Measurements from ENCODE around the gene GMEB2. TPM values are rescaled to one million over a fixed set of nuclear protein-coding genes. Genes with fewer than 3 reads are reported as not detected.
A peak's percentile ranks its signal among the peaks of the same experiment; 100 is the strongest.

The GMEB2 gene
- total RNA-seq, 1 donor from 2014 or later, result 13.2 TPM

DNA sequence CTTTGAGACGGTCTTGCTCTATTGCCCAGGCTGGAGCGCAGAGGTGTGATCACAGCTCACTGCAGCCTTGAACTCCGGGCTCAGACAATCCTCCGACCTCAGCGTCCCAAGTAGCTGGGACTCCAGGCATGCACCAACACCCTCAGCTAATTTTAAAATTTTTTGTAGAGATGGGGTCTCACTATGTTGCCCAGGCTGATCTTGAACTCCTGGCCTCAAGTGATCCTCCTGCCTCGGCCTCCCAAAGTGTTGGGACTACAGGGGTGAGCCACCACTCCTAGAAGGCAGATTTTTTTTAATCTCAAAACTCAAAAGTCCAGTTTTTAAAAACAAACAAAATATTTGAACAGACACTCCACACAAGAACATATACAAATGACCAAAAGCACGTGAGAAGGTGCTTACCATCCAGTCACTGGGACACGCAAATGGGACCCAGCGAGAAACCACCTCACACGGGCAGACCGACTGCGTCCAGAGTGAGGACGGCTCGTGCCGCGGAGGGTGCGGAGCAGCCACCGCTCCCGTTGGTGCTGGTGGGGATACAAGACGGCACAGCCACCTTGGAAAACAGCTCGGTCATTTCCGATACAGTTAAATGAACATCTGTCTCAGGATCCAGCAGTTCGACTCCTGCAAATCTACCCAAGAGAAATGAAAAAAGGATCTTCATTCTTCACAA is 44.4 kb downstream of the GMEB2 start:
- no peak for DNase-seq (ENCODE audit: low read depth)
- no peak for FAIRE-seq
- TF ChIP-seq, protein P1, sequence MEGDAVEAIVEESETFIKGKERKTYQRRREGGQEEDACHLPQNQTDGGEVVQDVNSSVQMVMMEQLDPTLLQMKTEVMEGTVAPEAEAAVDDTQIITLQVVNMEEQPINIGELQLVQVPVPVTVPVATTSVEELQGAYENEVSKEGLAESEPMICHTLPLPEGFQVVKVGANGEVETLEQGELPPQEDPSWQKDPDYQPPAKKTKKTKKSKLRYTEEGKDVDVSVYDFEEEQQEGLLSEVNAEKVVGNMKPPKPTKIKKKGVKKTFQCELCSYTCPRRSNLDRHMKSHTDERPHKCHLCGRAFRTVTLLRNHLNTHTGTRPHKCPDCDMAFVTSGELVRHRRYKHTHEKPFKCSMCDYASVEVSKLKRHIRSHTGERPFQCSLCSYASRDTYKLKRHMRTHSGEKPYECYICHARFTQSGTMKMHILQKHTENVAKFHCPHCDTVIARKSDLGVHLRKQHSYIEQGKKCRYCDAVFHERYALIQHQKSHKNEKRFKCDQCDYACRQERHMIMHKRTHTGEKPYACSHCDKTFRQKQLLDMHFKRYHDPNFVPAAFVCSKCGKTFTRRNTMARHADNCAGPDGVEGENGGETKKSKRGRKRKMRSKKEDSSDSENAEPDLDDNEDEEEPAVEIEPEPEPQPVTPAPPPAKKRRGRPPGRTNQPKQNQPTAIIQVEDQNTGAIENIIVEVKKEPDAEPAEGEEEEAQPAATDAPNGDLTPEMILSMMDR (IDR thresholded peaks at IDR 0.05; ENCODE audit: insufficient read depth, low read length, severe bottlenecking), result no peak

DNA sequence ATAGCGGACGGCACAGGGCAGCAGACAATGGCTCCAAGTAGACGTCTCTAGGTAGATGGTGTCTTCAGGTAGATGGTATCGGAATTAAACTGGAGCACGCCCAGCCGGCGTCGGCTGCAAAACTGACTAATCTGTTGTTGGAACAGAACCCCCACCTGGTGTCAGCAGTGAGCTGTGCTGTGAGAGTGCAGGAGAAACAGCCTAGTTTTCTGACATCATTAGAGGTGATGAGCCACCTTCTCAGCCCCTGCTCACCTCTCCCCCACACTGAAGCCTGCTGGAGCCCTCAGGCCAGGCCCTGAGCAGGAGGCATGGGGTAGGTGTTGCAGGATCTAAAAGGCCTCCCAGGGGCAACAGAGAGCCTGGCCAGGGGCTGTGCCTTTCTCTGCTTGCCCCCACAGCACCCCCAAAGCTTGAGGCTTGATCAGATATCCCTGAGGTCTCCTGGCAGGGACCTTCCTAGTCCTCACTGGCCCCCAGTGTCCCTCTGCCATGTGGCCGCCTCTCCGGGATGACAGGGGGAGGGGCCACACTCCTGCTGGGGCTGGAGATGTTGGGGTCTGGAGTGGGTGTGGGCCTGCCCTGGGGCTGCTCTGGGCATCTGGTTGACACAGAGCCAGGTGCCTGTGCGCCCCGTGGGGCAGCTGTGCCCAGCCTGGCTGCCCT is 46.0 kb downstream of the GMEB2 start:
- Histone ChIP-seq H3K4me3 (ENCODE audit: low read depth, low read length) (no peak overlapping the region), H3K27me3 (ENCODE audit: control insufficient read depth, insufficient read depth, low read length) (no peaks in the 10 kb centered on the region), H3K36me3 (ENCODE audit: control insufficient read depth, insufficient read depth, low read length) (no peaks in the 10 kb centered on the region)
- peak; percentile 75 for DNase-seq (ENCODE audit: low read depth)
- no peak for FAIRE-seq
- TF ChIP-seq, protein P1 (IDR thresholded peaks at IDR 0.05; ENCODE audit: insufficient read depth, low read length, severe bottlenecking), result peak; percentile 76

More for the DNA sequence above, 44.4 kb downstream of the GMEB2 start:
- Histone ChIP-seq H3K27me3 (ENCODE audit: control insufficient read depth, insufficient read depth, low read length) (no peaks in the 10 kb centered on the region), H3K36me3 (ENCODE audit: control insufficient read depth, insufficient read depth, low read length) (no peaks in the 10 kb centered on the region), H3K4me3 (ENCODE audit: low read depth, low read length) (no peak overlapping the region)

DNA sequence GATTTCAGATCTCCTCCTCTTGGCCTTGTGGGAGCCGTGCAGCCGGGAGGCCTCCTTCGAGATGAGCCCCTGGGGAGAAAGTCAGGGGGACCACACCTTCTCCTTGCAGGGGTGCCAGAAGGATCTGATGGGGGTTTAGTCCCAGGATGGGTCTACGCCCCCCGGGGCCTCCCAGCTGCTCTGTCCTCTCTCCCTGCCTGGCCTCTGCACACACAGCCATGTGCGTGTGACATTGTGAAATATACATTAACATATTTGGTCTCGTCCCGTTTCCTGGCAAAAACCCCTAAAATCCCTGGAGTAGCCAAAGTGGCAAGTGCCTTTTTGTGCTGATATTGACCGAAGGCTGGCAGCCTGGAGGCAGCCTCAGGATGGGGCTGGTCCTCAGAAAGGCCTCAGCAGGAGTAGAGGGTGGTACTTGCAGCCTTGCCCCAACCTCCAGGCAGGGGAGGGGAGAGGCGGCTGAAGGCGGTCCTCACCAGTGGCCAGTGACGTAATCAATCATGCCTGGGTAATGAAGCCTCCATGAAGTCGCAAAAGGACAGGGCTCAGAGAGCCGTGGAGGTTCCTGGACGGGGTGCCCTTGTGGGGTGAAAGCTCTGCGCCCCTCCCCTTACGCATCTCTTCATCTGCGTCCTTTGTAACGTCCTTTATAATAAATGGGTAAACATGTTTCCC is 47.7 kb downstream of the GMEB2 start:
- Histone ChIP-seq H3K27me3 (ENCODE audit: control insufficient read depth, insufficient read depth, low read length) (no peaks in the 10 kb centered on the region), H3K4me3 (ENCODE audit: low read depth, low read length) (no peak overlapping the region), H3K36me3 (ENCODE audit: control insufficient read depth, insufficient read depth, low read length) (no peaks in the 10 kb centered on the region)
- FAIRE-seq (no peak), DNase-seq (ENCODE audit: low read depth) (no peak)
- TF ChIP-seq, protein P1 (IDR thresholded peaks at IDR 0.05; ENCODE audit: insufficient read depth, low read length, severe bottlenecking), result no peak

DNA sequence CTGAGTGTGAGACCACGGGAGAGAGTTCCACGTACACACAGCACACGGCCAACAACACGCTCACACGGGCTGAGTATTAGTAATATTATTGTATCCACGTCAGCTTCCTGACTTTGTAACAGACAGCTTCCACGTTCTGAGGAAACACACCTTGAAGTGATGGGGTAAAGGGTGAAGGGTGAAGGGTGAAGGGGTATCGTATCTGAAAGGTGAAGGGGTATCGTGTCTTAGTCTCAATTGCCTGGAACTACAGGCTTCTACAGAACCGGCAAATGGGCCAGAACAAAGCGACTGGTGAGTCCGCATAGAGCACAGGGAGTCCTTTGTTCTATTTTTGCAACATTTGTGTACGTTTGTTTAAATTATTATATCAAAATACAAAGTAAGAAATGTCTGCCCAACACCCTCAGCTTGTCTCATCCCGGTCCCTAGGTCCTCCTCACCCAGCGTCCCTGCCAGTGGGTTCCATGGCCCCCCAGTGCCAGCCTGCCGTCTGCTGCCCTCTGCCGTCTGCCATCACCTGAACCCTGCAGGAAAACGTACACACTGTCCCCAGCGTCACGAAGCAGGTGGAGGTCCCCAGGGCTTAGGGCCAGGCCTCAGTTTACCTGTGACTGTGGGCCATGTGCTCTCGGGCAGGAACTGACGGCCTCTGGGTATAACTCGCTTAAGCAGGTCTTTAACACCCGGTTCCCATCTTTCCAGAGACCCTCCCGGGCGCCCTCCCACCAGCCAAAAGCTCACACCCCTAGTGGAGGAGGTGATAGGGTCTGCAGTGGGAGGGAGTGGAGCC is 48.5 kb downstream of the GMEB2 start:
- TF ChIP-seq, protein P1 (IDR thresholded peaks at IDR 0.05; ENCODE audit: insufficient read depth, low read length, severe bottlenecking), result no peak
- Histone ChIP-seq H3K27me3 (ENCODE audit: control insufficient read depth, insufficient read depth, low read length) (no peaks in the 10 kb centered on the region), H3K4me3 (ENCODE audit: low read depth, low read length) (no peak overlapping the region), H3K36me3 (ENCODE audit: control insufficient read depth, insufficient read depth, low read length) (no peaks in the 10 kb centered on the region)
- DNase-seq (ENCODE audit: low read depth) (no peak), FAIRE-seq (no peak)

DNA sequence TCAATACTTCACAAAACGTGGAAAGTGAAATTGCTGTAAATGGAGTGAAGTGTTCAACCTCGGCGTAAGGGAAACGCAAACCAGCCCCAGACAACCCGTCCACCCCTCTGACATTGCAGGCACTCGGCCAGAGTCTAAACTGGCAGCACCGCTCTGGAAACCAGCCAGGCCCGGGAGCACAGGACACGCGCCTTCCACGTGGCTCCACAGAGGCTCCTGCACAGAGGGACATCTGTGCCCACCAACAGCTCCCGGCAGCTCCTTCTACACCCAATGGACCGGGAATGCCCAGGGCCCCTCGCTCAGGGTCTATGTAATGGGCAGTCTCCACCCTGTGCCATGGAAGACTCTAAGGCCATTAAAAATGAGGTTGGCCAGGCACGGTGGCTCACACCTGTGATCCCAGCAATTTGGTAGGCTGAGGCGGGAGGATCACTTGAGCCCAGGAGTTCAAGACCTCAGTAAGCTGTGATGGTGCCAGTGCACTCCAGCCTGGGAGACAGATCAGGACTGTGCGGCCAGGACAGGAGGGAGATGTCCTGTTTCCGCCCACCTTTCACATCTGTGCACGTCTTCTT is 49.5 kb downstream of the GMEB2 start:
- H3K27me3 ChIP-seq (ENCODE audit: control insufficient read depth, insufficient read depth, low read length), result no peaks in the 10 kb centered on the region
- no peak for FAIRE-seq
- H3K4me3 ChIP-seq (ENCODE audit: low read depth, low read length), result no peak overlapping the region

More for the DNA sequence above, 49.5 kb downstream of the GMEB2 start:
- TF ChIP-seq, protein P1 (IDR thresholded peaks at IDR 0.05; ENCODE audit: insufficient read depth, low read length, severe bottlenecking), result no peak
- no peaks in the 10 kb centered on the region for H3K36me3 ChIP-seq (ENCODE audit: control insufficient read depth, insufficient read depth, low read length)
- DNase-seq (ENCODE audit: low read depth), result no peak

All from bronchial epithelial cell (primary cell).